HG03175 (cell line): ENCODE results near the gene KRTAP20-3.

ENCODE experiments used
- ATAC-seq: cut with Tn5 transposase; IDR thresholded peaks from one replicate; pipeline ENCODE4 v1.9.1; 2021; ENCODE audit warnings: mild to moderate bottlenecking, moderate library complexity; ENCODE audit not compliant: unreplicated experiment

The KRTAP20-3 gene

GRCh38 chr21:30680586-30680985, 37.9 kb downstream of the KRTAP20-3 start:
- no peak for ATAC-seq

GRCh38 chr21:30684506-30684905, 41.8 kb downstream of the KRTAP20-3 start:
- no peak for ATAC-seq

- ATAC-seq, result no peak
These were observed 47.2 kb downstream of the KRTAP20-3 start for GRCh38 chr21:30689822-30690221.
